Dedifferentiated amniotic fluid mesenchymal stem cell (primary cell): Measurements from ENCODE around the gene SLC9A6.
"Not testable (repeated sequence)": the region's sequence is repeated elsewhere in the genome, so short reads cannot be mapped to it uniquely, and the experiment has no call there.

Experiments
- DNase-seq: peaks from one replicate; pipeline ENCODE4 v3.0.0-alpha.2; 2016; ENCODE audit errors: extremely low spot score

Gene SLC9A6

GRCh38 chrX:136063340-136064079 is 78.3 kb downstream of the SLC9A6 start:
- DNase-seq, result no peak

GRCh38 chrX:136064661-136065043 is 79.4 kb downstream of the SLC9A6 start:
- no peak for DNase-seq

- peak; percentile 50 for DNase-seq
Observed at GRCh38 chrX:136065044-136065671, 79.9 kb downstream of the SLC9A6 start.

GRCh38 chrX:136067097-136067496 is 81.9 kb downstream of the SLC9A6 start:
- DNase-seq, result no peak

GRCh38 chrX:136067966-136068365 is 82.7 kb downstream of the SLC9A6 start:
- no peak for DNase-seq

- DNase-seq, result no peak
Observed at GRCh38 chrX:136076942-136077341, 91.7 kb downstream of the SLC9A6 start.

- DNase-seq, result no peak
Observed at GRCh38 chrX:136080766-136081165, 95.5 kb downstream of the SLC9A6 start.

GRCh38 chrX:136086521-136086920 is 101.3 kb downstream of the SLC9A6 start:
- peak; percentile 43 for DNase-seq

- not testable (repeated sequence) for DNase-seq
Observed at GRCh38 chrX:136091898-136092297, 106.7 kb downstream of the SLC9A6 start.

- no peak for DNase-seq
Observed at GRCh38 chrX:136094962-136095361, 109.7 kb downstream of the SLC9A6 start.
